Endothelial cell (in vitro differentiated cells): Measurements from ENCODE around the gene PDE11A. TPM values are rescaled to one million over a fixed set of nuclear protein-coding genes. Genes with fewer than 3 reads are reported as not detected.

Experiments
- DNase-seq: peaks from one replicate; pipeline ENCODE4 v3.0.0; 2021; ENCODE audit warnings: low spot score
- H3K27ac Mint-ChIP-seq: one replicate; pipeline ENCODE4 v1.8.0; 2021; ENCODE audit warnings: mixed read lengths, inconsistent platforms; ENCODE audit not compliant: unreplicated experiment
- H3K27me3 Mint-ChIP-seq: one replicate; pipeline ENCODE4 v1.8.0; 2021; ENCODE audit warnings: mild to moderate bottlenecking, moderate library complexity, mixed read lengths, inconsistent platforms; ENCODE audit not compliant: unreplicated experiment
- H3K36me3 Mint-ChIP-seq: one replicate; pipeline ENCODE4 v1.8.0; 2021; ENCODE audit warnings: mild to moderate bottlenecking, low read depth, mixed read lengths, inconsistent platforms; ENCODE audit not compliant: unreplicated experiment
- H3K4me1 Mint-ChIP-seq: one replicate; pipeline ENCODE4 v1.8.0; 2021; ENCODE audit warnings: mild to moderate bottlenecking, mixed read lengths, inconsistent platforms; ENCODE audit not compliant: unreplicated experiment
- H3K4me3 Mint-ChIP-seq: one replicate; pipeline ENCODE4 v1.8.0; 2021; ENCODE audit warnings: mild to moderate bottlenecking, mixed read lengths, inconsistent platforms; ENCODE audit not compliant: unreplicated experiment
- H3K9me3 Mint-ChIP-seq: one replicate; pipeline ENCODE4 v1.8.0; 2021; ENCODE audit warnings: mixed read lengths, inconsistent platforms; ENCODE audit not compliant: unreplicated experiment
- CTCF ChIP-seq: fragments of 200-600 bp; sonication (generic); IDR thresholded peaks from one replicate; pipeline ENCODE4 v1.5.0; 2021; ENCODE audit warnings: antibody characterized with exemption; ENCODE audit not compliant: unreplicated experiment
- total RNA-seq: library from RNA; stranded (reverse); fragmentation: NEBNext Ultra II Directional; extraction: Animal tissue kit (Norgen Biotek cat#: 25700); gene quantifications from one replicate; pipeline ENCODE4 v1.2.1, GENCODE V29; 2021; ENCODE audit not compliant: unreplicated experiment

PDE11A gene
- total RNA-seq, 1 donor from 2014 or later = 1.7 TPM

- Mint-ChIP-seq H3K9me3 (no peaks in the 10 kb centered on the region), H3K4me1 (no peaks in the 10 kb centered on the region), H3K27ac (no peak overlapping the region), H3K27me3 (peaks cover 2% of the 10 kb centered on the region), H3K4me3 (no peak overlapping the region), H3K36me3 (no peaks in the 10 kb centered on the region)
- peak; percentile 47 for TF ChIP-seq CTCF
- no peak for DNase-seq
These were observed 259.7 kb downstream of the PDE11A start for GRCh38 chr2:177812713-177813396.

GRCh38 chr2:177810906-177811305 lies 261.7 kb downstream of the PDE11A start:
- H3K9me3 Mint-ChIP-seq = no peaks in the 10 kb centered on the region
- TF ChIP-seq CTCF = no peak
- no peaks in the 10 kb centered on the region for H3K4me1 Mint-ChIP-seq
- DNase-seq = no peak
- H3K27me3 Mint-ChIP-seq = peaks cover 2% of the 10 kb centered on the region
- H3K36me3 Mint-ChIP-seq = no peaks in the 10 kb centered on the region
- no peak overlapping the region for H3K4me3 Mint-ChIP-seq
- no peak overlapping the region for H3K27ac Mint-ChIP-seq

GRCh38 chr2:177808984-177809809 lies 263.4 kb downstream of the PDE11A start:
- no peak overlapping the region for H3K27ac Mint-ChIP-seq
- peaks cover 2% of the 10 kb centered on the region for H3K27me3 Mint-ChIP-seq
- H3K4me1 Mint-ChIP-seq = no peaks in the 10 kb centered on the region
- TF ChIP-seq CTCF = no peak
- no peak overlapping the region for H3K4me3 Mint-ChIP-seq
- no peak for DNase-seq
- H3K9me3 Mint-ChIP-seq = no peaks in the 10 kb centered on the region
- H3K36me3 Mint-ChIP-seq = no peaks in the 10 kb centered on the region

- no peaks in the 10 kb centered on the region for H3K9me3 Mint-ChIP-seq
- no peak overlapping the region for H3K27ac Mint-ChIP-seq
- DNase-seq = no peak
- H3K36me3 Mint-ChIP-seq = no peaks in the 10 kb centered on the region
- H3K4me1 Mint-ChIP-seq = no peaks in the 10 kb centered on the region
- TF ChIP-seq CTCF = no peak
- no peak overlapping the region for H3K4me3 Mint-ChIP-seq
- H3K27me3 Mint-ChIP-seq = peaks cover 2% of the 10 kb centered on the region
These were observed 266.6 kb downstream of the PDE11A start for GRCh38 chr2:177806025-177806424.

GRCh38 chr2:177799531-177799930 lies 273.0 kb downstream of the PDE11A start:
- no peaks in the 10 kb centered on the region for H3K4me1 Mint-ChIP-seq
- H3K27ac Mint-ChIP-seq = no peak overlapping the region
- H3K36me3 Mint-ChIP-seq = no peaks in the 10 kb centered on the region
- peak; percentile 42 for DNase-seq
- H3K4me3 Mint-ChIP-seq = no peak overlapping the region
- H3K27me3 Mint-ChIP-seq = no peaks in the 10 kb centered on the region
- H3K9me3 Mint-ChIP-seq = no peaks in the 10 kb centered on the region
- TF ChIP-seq CTCF = peak; percentile 27
